Thymus (tissue), 11 donors: Measurements from ENCODE around the gene PPM1J. TPM values are rescaled to one million over a fixed set of nuclear protein-coding genes. Genes with fewer than 3 reads are reported as not detected.
"Not testable (repeated sequence)": the region's sequence is repeated elsewhere in the genome, so short reads cannot be mapped to it uniquely, and the experiment has no call there.

Experiments
- DNase-seq, 9 donors: peaks; one replicate each; pipeline ENCODE4 v3.0.0-alpha.2; 2013; ENCODE audit warnings: low spot score in 9 of 9, low read depth in 6 of 9, missing footprints in 1 of 9
- H3K27ac ChIP-seq, 2 donors: one replicate each; pipeline ENCODE4 v1.5.1; 2013; ENCODE audit warnings: control low read depth in 1 of 2, low read depth in 1 of 2, low read length in 1 of 2, mild to moderate bottlenecking in 1 of 2, moderate library complexity in 1 of 2
- H3K27me3 ChIP-seq, 2 donors: one replicate each; pipeline ENCODE4 v1.5.1; 2013; ENCODE audit warnings: low read length in 1 of 2; ENCODE audit not compliant: control insufficient read depth in 2 of 2, insufficient read depth in 1 of 2
- H3K36me3 ChIP-seq, 2 donors: one replicate each; pipeline ENCODE4 v1.5.1; 2013; ENCODE audit warnings: low read length in 1 of 2, mild to moderate bottlenecking in 1 of 2, moderate library complexity in 1 of 2; ENCODE audit not compliant: control insufficient read depth in 2 of 2, insufficient read depth in 2 of 2
- H3K4me1 ChIP-seq, 2 donors: one replicate each; pipeline ENCODE4 v1.5.1; 2013; ENCODE audit warnings: low read length in 2 of 2; ENCODE audit not compliant: control insufficient read depth in 2 of 2, insufficient read depth in 2 of 2
- H3K4me3 ChIP-seq, 2 donors: one replicate each; pipeline ENCODE4 v1.5.1; 2013; ENCODE audit warnings: low read length in 2 of 2, control low read depth in 1 of 2, mild to moderate bottlenecking in 1 of 2
- H3K9me3 ChIP-seq, 2 donors: one replicate each; pipeline ENCODE4 v1.5.1; 2013; ENCODE audit warnings: low read length in 1 of 2, mild to moderate bottlenecking in 1 of 2; ENCODE audit not compliant: control insufficient read depth in 2 of 2, insufficient read depth in 1 of 2
- WGBS: extraction: QIAGEN DNeasy Blood & Tissue Kit; methylation state at CpG from one replicate; pipeline ENCODE4 v1.1.7; 2013; 5-methylcytosine and 5-hydroxymethylcytosine counted together
- polyA plus RNA-seq: library from polyadenylated mRNA; stranded (reverse); fragments of 200-250 nt; gene quantifications from one replicate; pipeline ENCODE4 v1.2.3, GENCODE V29; 2013
- total RNA-seq: library from RNA; stranded (reverse); fragments of 120-200 nt; gene quantifications from one replicate; pipeline ENCODE4 v1.2.4, GENCODE V29; 2013
- donor health status: healthy.

Gene PPM1J
- total and polyA plus RNA-seq, 2 donors, result 1.7 to 8.4 TPM

GRCh38 chr1:112743174-112744008 lies 28.3 kb upstream of the PPM1J start:
- Histone ChIP-seq H3K4me1 (no peaks in the 10 kb centered on the region), H3K27ac (no peak overlapping the region), H3K9me3 (peaks cover 5 to 12% of the 10 kb centered on the region in 2 donors), H3K4me3 (no peak overlapping the region), H3K36me3 (no peaks in the 10 kb centered on the region), H3K27me3 (peaks cover 33 to 59% of the 10 kb centered on the region in 2 donors)
- no peak for DNase-seq
- 22% methylated on average over 54 of the region's 54 CpGs for WGBS

GRCh38 chr1:112737573-112737972 lies 22.4 kb upstream of the PPM1J start:
- H3K27ac ChIP-seq, result no peak overlapping the region
- H3K4me1 ChIP-seq, result no peaks in the 10 kb centered on the region
- WGBS, result 96% methylated on average over 3 of the region's 3 CpGs
- DNase-seq, result no peak
- H3K4me3 ChIP-seq, result no peak overlapping the region
- H3K36me3 ChIP-seq, result no peaks in the 10 kb centered on the region
- H3K9me3 ChIP-seq, result no peaks in the 10 kb centered on the region
- H3K27me3 ChIP-seq, result peaks cover 9 to 24% of the 10 kb centered on the region in 2 donors

- Histone ChIP-seq H3K4me3 (no peak overlapping the region), H3K4me1 (no peaks in the 10 kb centered on the region), H3K36me3 (no peaks in the 10 kb centered on the region), H3K27me3 (peaks cover 4 to 7% of the 10 kb centered on the region in 2 donors), H3K27ac (no peak overlapping the region), H3K9me3 (no peaks in the 10 kb centered on the region)
- no peak for DNase-seq
- 98% methylated on average over 1 of the region's 1 CpG for WGBS
Observed at GRCh38 chr1:112735752-112736151, 20.6 kb upstream of the PPM1J start.

- Histone ChIP-seq H3K4me1 (no peaks in the 10 kb centered on the region), H3K36me3 (no peaks in the 10 kb centered on the region), H3K4me3 (no peak overlapping the region), H3K9me3 (no peaks in the 10 kb centered on the region), H3K27me3 (peaks cover 0 to 2% of the 10 kb centered on the region in 2 donors), H3K27ac (no peak overlapping the region)
- DNase-seq, result no peak
- WGBS, result 90% methylated on average over 1 of the region's 1 CpG
Observed at GRCh38 chr1:112731451-112731850, 16.3 kb upstream of the PPM1J start.

- H3K9me3 ChIP-seq, result no peaks in the 10 kb centered on the region
Observed at GRCh38 chr1:112729909-112730308, 14.8 kb upstream of the PPM1J start.

GRCh38 chr1:112729011-112729410 lies 13.9 kb upstream of the PPM1J start:
- WGBS, result 98% methylated on average over 3 of the region's 3 CpGs
- DNase-seq, H3K4me1 ChIP-seq, H3K9me3 ChIP-seq, H3K27ac ChIP-seq, H3K36me3 ChIP-seq, H3K4me3 ChIP-seq, H3K27me3 ChIP-seq: not testable (repeated sequence)

More at GRCh38 chr1:112729909-112730308, 14.8 kb upstream of the PPM1J start:
- H3K27ac ChIP-seq, result no peak overlapping the region
- H3K4me3 ChIP-seq, result no peak overlapping the region
- peaks cover 0 to 2% of the 10 kb centered on the region in 2 donors for H3K27me3 ChIP-seq
- H3K4me1 ChIP-seq, result no peaks in the 10 kb centered on the region
- WGBS, result 86% methylated on average over 1 of the region's 1 CpG
- no peak for DNase-seq
- no peaks in the 10 kb centered on the region for H3K36me3 ChIP-seq

GRCh38 chr1:112728306-112728971 lies 13.3 kb upstream of the PPM1J start:
- H3K9me3 ChIP-seq, H3K27me3 ChIP-seq, H3K27ac ChIP-seq, DNase-seq, H3K4me3 ChIP-seq, H3K36me3 ChIP-seq, H3K4me1 ChIP-seq: not testable (repeated sequence)
- WGBS, result 96% methylated on average over 33 of the region's 33 CpGs

- 91% methylated on average over 2 of the region's 2 CpGs for WGBS
- Histone ChIP-seq H3K4me3 (no peak overlapping the region), H3K27me3 (peaks cover 0 to 4% of the 10 kb centered on the region in 2 donors), H3K9me3 (no peaks in the 10 kb centered on the region), H3K27ac (no peak overlapping the region), H3K4me1 (peaks cover 3 to 8% of the 10 kb centered on the region in 2 donors), H3K36me3 (no peaks in the 10 kb centered on the region)
- DNase-seq, result no peak
Observed at GRCh38 chr1:112727716-112728115, 12.6 kb upstream of the PPM1J start.

GRCh38 chr1:112724240-112724639 lies 9.1 kb upstream of the PPM1J start:
- H3K4me3 ChIP-seq, H3K27ac ChIP-seq, H3K9me3 ChIP-seq, H3K36me3 ChIP-seq, DNase-seq: not testable (repeated sequence)
- Histone ChIP-seq H3K4me1 (peaks cover 5 to 15% of the 10 kb centered on the region in 2 donors), H3K27me3 (peaks cover 0 to 20% of the 10 kb centered on the region in 2 donors)
- over 99% methylated on average over 2 of the region's 4 CpGs for WGBS
